Esophagus muscularis mucosa (tissue), 4 donors: ENCODE measurements around the gene LSS. TPM values are rescaled to one million over a fixed set of nuclear protein-coding genes. Genes with fewer than 3 reads are reported as not detected.
"Not testable (repeated sequence)": the region's sequence is repeated elsewhere in the genome, so short reads cannot be mapped to it uniquely, and the experiment has no call there.

Source experiments
- DNase-seq: peaks from one replicate; pipeline ENCODE4 v3.0.0-alpha.2; 2017; ENCODE audit errors: extremely low spot score
- H3K27ac ChIP-seq, 4 donors: fragments of 200-600 bp; sonication (generic); replicated peaks in 1 of 4; 1 replicate in 3 of 4; 2 replicates in 1 of 4; pipeline ENCODE4 v1.5.1; 2016 to 2019; ENCODE audit warnings: mild to moderate bottlenecking in 1 of 4
- H3K27me3 ChIP-seq, 4 donors: fragments of 200-600 bp; sonication (generic); one replicate each; pipeline versions ENCODE4 v1.5.1 to v1.6.0; 2016 to 2019
- H3K36me3 ChIP-seq, 4 donors: fragments of 200-600 bp; sonication (generic); one replicate each; pipeline ENCODE4 v1.5.1; 2016 to 2019
- H3K4me1 ChIP-seq, 4 donors: fragments of 200-600 bp; sonication (generic); one replicate each; pipeline ENCODE4 v1.5.1; 2016 to 2019
- H3K4me3 ChIP-seq, 4 donors: fragments of 200-600 bp; sonication (generic); 1 replicate in 2 of 4; 2 replicates in 2 of 4; pipeline ENCODE4 v1.5.1; 2016 to 2019; ENCODE audit warnings: mild to moderate bottlenecking in 4 of 4, moderate library complexity in 1 of 4
- H3K9me3 ChIP-seq, 4 donors: fragments of 200-600 bp; sonication (generic); 1 replicate in 3 of 4; 2 replicates in 1 of 4; pipeline ENCODE4 v1.5.1; 2016 to 2019
- EP300 ChIP-seq: sonication (generic); formaldehyde crosslinking; IDR thresholded peaks from one replicate; pipeline ENCODE4 v1.6.1; 2017; ENCODE audit warnings: antibody characterized with exemption
- POLR2A ChIP-seq: fragments of 450-650 bp; IDR thresholded peaks from one replicate; pipeline ENCODE4 v1.6.1; 2017; ENCODE audit warnings: antibody characterized with exemption, moderate library complexity, mild to moderate bottlenecking, low read depth
- POLR2AphosphoS5 ChIP-seq, 2 donors: sonication (generic); formaldehyde crosslinking; IDR thresholded peaks; one replicate each; pipeline ENCODE4 v1.6.1; 2017; ENCODE audit warnings: antibody characterized with exemption in 2 of 2
- WGBS: methylation state at CpG from one replicate; pipeline ENCODE4 v1.1.5; 2018; 5-methylcytosine and 5-hydroxymethylcytosine counted together
- intact Hi-C: fragments of 100-400 bp; cut with DNase I; formaldehyde crosslinking; loops from one replicate; pipeline ENCODE4 v1.15.1; 2023
- total RNA-seq, 4 donors: library from RNA; depleted of rRNA; stranded (reverse); fragments of >200 nt; gene quantifications; one replicate each; pipeline versions ENCODE4 v1.1.0 to v1.2.1, GENCODE V29; 2016
- TF ChIP-seq, protein P1 (sequence below), 3 experiments: fragments of 200-600 bp in 2 of 3; fragments of 450-650 bp in 1 of 3; sonication (generic) in 2 of 3; IDR thresholded peaks; one replicate each; pipeline ENCODE4 v1.5.1; 2017 to 2019; ENCODE audit warnings: antibody characterized with exemption in 3 of 3, mild to moderate bottlenecking in 2 of 3, moderate library complexity in 1 of 3

LSS gene
- total RNA-seq, 4 donors from 2014 or later = 45.3 to 66.3 (median 53.1) TPM

DNA sequence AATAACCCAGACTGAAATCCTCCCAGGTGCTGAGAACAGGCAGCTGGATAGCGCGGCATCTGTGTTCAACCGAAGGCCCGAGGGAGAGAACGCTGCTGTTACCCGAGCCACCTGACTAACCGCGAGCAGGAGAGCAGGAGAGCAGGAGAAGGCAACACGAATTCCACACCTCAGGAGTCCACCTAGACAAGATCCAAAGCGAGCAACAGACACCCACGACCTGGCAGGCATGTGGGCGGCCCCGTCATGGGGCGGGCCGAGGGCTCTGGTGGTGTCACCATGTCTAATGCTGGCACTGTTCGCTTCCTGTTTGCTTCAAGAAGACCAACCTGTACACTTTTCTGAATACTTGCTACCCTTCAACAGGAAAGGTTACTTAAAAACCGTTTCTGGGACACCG lies 23.4 kb downstream of the LSS start:
- peaks cover 0 to 5% (median 0%) of the 10 kb centered on the region in 4 donors for H3K4me1 ChIP-seq
- TF ChIP-seq POLR2AphosphoS5 (IDR thresholded peaks at IDR 0.05) = no peak
- TF ChIP-seq, protein P1, sequence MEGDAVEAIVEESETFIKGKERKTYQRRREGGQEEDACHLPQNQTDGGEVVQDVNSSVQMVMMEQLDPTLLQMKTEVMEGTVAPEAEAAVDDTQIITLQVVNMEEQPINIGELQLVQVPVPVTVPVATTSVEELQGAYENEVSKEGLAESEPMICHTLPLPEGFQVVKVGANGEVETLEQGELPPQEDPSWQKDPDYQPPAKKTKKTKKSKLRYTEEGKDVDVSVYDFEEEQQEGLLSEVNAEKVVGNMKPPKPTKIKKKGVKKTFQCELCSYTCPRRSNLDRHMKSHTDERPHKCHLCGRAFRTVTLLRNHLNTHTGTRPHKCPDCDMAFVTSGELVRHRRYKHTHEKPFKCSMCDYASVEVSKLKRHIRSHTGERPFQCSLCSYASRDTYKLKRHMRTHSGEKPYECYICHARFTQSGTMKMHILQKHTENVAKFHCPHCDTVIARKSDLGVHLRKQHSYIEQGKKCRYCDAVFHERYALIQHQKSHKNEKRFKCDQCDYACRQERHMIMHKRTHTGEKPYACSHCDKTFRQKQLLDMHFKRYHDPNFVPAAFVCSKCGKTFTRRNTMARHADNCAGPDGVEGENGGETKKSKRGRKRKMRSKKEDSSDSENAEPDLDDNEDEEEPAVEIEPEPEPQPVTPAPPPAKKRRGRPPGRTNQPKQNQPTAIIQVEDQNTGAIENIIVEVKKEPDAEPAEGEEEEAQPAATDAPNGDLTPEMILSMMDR (IDR thresholded peaks at IDR 0.05) = no peak
- no peak for TF ChIP-seq EP300
- no peak for TF ChIP-seq POLR2A
- no peak overlapping the region for H3K4me3 ChIP-seq
- 94% methylated on average over 18 of the region's 18 CpGs for WGBS
- no peaks in the 10 kb centered on the region for H3K27me3 ChIP-seq
- H3K9me3 ChIP-seq = no peaks in the 10 kb centered on the region
- peaks cover 37 to 91% (median 78%) of the 10 kb centered on the region in 4 donors for H3K36me3 ChIP-seq
- no peak for DNase-seq
- H3K27ac ChIP-seq = no peak overlapping the region
- intact Hi-C loops = no loop called here

DNA sequence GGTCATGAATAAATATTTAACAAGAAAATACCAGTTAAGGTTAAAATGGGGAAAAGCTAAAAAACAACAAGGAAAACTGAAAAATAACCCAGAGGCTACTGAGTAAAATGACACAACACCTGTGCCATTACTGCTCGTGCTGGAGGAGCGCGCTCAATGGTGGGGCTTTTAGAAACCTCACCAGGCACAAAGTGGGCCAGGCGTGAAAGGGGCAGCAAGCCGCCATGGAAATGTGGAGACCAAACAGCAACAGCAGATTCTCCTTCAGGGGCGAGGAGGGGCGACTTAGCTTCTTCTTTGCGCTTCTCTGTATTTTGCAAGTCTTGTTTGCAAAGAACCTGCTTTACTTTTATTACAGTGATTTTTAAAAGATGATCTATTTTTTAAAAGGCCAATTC lies 25.4 kb downstream of the LSS start:
- TF ChIP-seq, protein P1 (IDR thresholded peaks at IDR 0.05) = no peak
- no peak for TF ChIP-seq EP300
- no peak for TF ChIP-seq POLR2AphosphoS5 (IDR thresholded peaks at IDR 0.05)
- TF ChIP-seq POLR2A = no peak
- Histone ChIP-seq H3K27ac (no peak overlapping the region), H3K9me3 (no peaks in the 10 kb centered on the region), H3K4me1 (peaks cover 0 to 5% (median 0%) of the 10 kb centered on the region in 4 donors), H3K4me3 (no peak overlapping the region), H3K27me3 (no peaks in the 10 kb centered on the region), H3K36me3 (peaks cover 40 to 89% (median 73%) of the 10 kb centered on the region in 4 donors)
- 95% methylated on average over 8 of the region's 8 CpGs for WGBS
- DNase-seq = no peak
- intact Hi-C loops = no loop called here

DNA sequence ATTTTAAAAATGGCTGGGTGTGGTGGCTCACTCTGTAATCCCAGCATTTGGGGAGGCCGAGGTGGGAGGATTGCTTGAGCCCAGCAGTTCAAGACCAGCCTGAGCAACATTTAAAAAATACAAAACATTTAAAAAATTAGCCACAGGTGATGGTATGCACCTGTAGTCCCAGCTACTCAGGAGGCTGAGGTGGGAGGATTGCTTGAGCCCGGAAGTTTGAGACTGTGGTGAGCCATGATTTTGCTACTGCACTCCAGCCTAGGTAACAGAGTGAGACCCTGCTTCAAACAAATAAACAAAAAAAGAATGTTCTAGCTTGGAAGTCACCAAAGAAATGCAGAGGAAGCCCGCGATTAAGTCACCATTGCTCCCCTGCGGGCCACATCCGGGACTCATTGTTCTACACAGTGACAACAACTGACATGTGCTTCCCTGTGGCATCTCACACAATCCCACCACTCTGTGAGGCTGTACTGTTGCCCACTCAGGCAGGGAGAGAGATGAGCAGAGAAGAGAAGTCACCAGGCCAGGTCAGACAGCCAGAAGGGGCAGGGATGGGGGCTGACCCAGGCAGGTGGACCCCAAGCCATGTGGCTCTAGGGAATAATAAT lies 25.9 kb downstream of the LSS start:
- Histone ChIP-seq H3K4me3 (no peak overlapping the region), H3K27ac (no peak overlapping the region), H3K36me3 (peaks cover 41 to 89% (median 72%) of the 10 kb centered on the region in 4 donors), H3K9me3 (no peaks in the 10 kb centered on the region), H3K27me3 (no peaks in the 10 kb centered on the region), H3K4me1 (peaks cover 0 to 5% (median 0%) of the 10 kb centered on the region in 4 donors)
- intact Hi-C loops = no loop called here
- WGBS = 75% methylated on average over 6 of the region's 6 CpGs
- no peak for TF ChIP-seq POLR2A
- TF ChIP-seq EP300 = no peak
- TF ChIP-seq, protein P1 (IDR thresholded peaks at IDR 0.05) = no peak
- no peak for TF ChIP-seq POLR2AphosphoS5 (IDR thresholded peaks at IDR 0.05)
- no peak for DNase-seq

DNA sequence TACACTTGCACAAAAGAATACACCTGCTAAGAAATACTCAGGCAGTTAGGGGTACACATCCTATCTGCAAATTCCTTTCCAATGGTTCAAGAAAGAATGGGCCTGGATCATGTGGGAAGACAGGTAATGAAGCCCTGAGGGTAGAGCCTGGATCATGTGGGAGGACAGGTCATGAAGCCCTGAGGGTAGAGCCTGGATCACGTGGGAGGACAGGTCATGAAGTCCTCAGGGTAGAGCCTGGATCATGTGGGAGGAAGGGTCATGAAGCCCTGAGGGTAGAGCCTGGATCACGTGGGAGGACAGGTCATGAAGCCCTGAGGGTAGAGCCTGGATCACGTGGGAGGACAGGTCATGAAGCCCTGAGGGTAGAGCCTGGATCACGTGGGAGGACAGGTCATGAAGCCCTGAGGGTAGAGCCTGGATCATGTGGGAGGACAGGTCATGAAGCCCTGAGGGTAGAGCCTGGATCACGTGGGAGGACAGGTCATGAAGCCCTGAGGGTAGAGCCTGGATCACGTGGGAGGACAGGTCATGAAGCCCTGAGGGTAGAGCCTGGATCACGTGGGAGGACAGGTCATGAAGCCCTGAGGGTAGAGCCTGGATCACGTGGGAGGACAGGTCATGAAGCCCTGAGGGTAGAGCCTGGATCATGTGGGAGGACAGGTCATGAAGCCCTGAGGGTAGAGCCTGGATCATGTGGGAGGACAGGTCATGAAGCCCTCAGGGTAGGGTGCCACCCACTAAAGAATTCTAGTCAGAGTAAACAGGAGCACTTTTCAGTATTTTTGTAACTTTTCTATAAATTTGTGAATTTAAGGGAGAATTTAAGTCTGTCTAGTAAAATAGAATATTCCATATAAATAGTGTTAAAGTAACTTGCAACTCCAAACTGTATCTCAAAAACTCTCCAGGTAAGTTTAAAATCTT lies 27.4 kb downstream of the LSS start:
- H3K4me3 ChIP-seq, H3K27me3 ChIP-seq, intact Hi-C loops, H3K4me1 ChIP-seq, DNase-seq, H3K27ac ChIP-seq, H3K9me3 ChIP-seq: not testable (repeated sequence)
- 82% methylated on average over 2 of the region's 8 CpGs for WGBS
- peaks cover 39 to 89% (median 72%) of the 10 kb centered on the region in 4 donors for H3K36me3 ChIP-seq
